Measurements from ENCODE around the gene IL17REL.

GRCh38 chr22:50058061-50058905 is 45.7 kb upstream of the IL17REL start, which contains the start of gene TTLL8:
- TF ChIP-seq CTCF (IDR thresholded peaks at IDR 0.05; ENCODE audit: low read length) (no peak), EZH2 (IDR thresholded peaks at IDR 0.05; ENCODE audit: borderline replicate concordance, low read length) (no peak)

Measured in OCI-LY1 (cell line).